Duodenal mucosa (tissue), 2 donors: Measurements from ENCODE around the gene MSTN.

Source experiments
- H3K27ac ChIP-seq: one replicate; pipeline ENCODE4 v1.7.0; 2013; ENCODE audit warnings: low read depth, low read length
- H3K27me3 ChIP-seq, 2 donors: one replicate each; pipeline ENCODE4 v1.7.0; 2013; ENCODE audit warnings: low read length in 2 of 2, control low read depth in 1 of 2; ENCODE audit not compliant: insufficient read depth in 2 of 2, control insufficient read depth in 1 of 2
- H3K36me3 ChIP-seq, 2 donors: one replicate each; pipeline ENCODE4 v1.7.0; 2013; ENCODE audit warnings: low read length in 2 of 2, control low read depth in 1 of 2; ENCODE audit not compliant: insufficient read depth in 2 of 2, control insufficient read depth in 1 of 2
- H3K4me1 ChIP-seq, 2 donors: one replicate each; pipeline ENCODE4 v1.7.0; 2013; ENCODE audit warnings: low read length in 2 of 2, control low read depth in 1 of 2; ENCODE audit not compliant: insufficient read depth in 2 of 2, control insufficient read depth in 1 of 2
- H3K4me3 ChIP-seq, 2 donors: one replicate each; pipeline ENCODE4 v1.7.0; 2013; ENCODE audit warnings: low read length in 2 of 2, low read depth in 1 of 2
- H3K9ac ChIP-seq, 2 donors: one replicate each; pipeline ENCODE4 v1.7.0; 2013; ENCODE audit warnings: low read length in 2 of 2, low read depth in 1 of 2
- H3K9me3 ChIP-seq, 2 donors: one replicate each; pipeline ENCODE4 v1.7.0; 2013; ENCODE audit warnings: low read length in 2 of 2, control low read depth in 1 of 2; ENCODE audit not compliant: control insufficient read depth in 1 of 2

Gene MSTN

DNA sequence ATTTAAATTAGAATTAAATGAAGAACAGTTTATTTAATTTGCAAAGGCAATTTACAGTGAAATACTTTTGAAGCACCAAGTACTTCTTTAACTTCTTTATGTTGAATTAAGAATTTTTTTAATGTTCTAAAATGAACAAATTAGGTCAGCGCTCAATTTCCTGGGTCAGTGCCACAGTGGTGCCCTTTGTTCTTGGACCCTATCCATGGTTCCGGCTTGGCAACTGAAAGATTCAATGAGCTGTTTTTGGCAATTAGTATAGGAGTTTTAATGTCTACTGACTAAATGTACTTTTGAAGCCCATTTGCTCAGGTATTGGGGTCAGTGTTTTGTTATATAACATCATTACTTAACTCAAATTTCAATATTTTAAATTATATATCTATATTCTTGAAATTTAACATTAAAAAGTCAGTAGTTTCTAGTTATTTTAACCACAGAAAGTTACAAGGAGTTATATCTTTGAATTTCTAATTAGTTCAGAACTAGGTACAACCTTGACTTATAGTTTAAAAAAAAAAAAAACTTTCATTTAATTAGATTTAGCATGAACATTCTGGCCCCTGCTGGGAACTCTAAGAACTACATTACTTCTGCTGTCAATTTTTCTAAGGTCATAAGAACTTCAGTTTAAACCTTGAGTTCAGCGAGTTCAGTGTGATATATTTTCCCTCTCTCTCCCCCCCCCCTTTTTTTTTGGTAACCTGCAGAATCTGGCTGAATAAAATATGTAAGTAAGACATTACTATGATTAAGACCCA, 7.6 kb upstream of the MSTN start:
- Histone ChIP-seq H3K4me1 (no peaks in the 10 kb centered on the region), H3K27me3 (no peaks in the 10 kb centered on the region), H3K4me3 (no peak overlapping the region), H3K9me3 (no peaks in the 10 kb centered on the region), H3K27ac (no peak overlapping the region), H3K9ac (no peak overlapping the region), H3K36me3 (no peaks in the 10 kb centered on the region)

DNA sequence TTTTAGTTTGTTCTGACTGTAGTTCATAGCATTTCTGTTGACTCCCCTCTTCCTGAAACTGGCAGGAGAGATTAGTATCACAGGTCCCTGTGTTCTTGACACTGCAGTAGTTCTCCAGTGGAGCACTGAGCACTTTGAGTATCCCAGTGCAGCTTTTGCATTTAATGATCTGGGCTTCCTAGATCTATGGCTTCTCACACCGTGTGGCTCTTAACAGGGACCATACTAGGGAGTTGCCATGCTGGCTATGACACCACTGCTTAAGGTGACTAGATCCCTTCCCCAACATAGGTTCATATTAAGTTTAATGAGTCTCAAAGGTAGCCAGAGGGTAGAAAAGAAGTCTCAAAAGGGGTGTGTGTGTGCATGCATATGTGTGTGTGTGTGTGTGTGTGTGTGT, 6.2 kb upstream of the MSTN start:
- no peak overlapping the region for H3K4me3 ChIP-seq
- no peak overlapping the region for H3K9ac ChIP-seq
- H3K36me3 ChIP-seq, result no peaks in the 10 kb centered on the region
- no peak overlapping the region for H3K27ac ChIP-seq
- H3K27me3 ChIP-seq, result no peaks in the 10 kb centered on the region
- H3K4me1 ChIP-seq, result no peaks in the 10 kb centered on the region
- no peaks in the 10 kb centered on the region for H3K9me3 ChIP-seq

DNA sequence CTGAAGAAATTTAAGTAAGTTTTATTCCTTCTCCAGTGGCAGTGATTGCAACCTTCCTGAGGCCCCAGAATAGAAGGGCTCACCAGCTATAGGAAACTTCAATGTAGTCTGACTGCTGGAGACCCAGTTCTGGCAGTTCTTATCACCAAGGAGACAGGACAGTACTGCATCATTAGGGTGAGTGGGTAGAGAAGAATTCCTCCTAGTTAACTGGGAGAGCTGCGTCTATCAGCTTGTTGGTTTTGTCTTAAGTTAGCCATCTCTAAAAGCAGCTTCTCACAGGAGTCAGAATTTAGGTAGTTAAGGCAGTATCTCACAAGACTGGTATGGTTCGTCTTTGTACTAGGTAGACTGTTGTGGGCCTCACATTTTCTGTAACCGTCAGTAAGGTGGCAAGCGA, 3.3 kb upstream of the MSTN start:
- Histone ChIP-seq H3K9ac (no peak overlapping the region), H3K36me3 (no peaks in the 10 kb centered on the region), H3K27ac (no peak overlapping the region), H3K27me3 (no peaks in the 10 kb centered on the region), H3K9me3 (no peaks in the 10 kb centered on the region), H3K4me1 (no peaks in the 10 kb centered on the region), H3K4me3 (no peak overlapping the region)

DNA sequence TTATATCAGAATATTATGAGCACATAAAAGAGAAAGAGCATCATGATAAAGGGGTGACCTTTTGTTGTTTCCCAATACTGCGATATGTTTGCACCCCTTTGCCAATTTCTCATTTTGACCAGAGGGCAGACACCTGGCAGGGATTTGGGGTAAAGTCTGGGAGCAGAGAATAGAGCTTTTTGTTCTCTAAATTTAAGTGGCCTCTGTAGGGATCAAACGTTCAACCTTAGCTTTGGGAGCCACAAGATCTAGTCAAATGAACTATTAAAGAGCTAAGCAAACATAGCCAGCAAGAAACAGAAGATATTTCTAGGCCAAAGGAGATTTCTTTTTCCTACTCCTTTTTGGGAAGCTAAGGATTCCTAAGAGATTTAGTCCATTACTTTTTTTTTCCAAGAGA, 1.1 kb upstream of the MSTN start:
- Histone ChIP-seq H3K27ac (no peak overlapping the region), H3K4me1 (no peaks in the 10 kb centered on the region)

DNA sequence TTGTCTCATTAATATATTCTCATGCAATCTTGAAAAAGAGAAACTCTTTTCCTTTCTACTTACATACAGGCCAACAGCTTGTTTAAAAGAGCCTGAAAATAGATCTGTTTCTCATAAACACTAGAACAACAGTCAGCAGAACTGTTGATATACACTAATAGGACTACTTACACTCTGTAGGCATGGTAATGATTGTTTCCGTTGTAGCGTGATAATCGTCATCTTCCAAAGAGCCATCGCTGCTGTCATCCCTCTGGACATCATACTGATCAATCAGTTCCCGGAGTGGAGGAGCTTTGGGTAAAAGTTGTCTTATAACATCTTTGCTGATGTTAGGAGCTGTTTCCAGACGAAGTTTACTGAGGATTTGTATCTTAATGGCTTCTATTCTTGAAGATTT, 476 bp downstream of the MSTN start:
- Histone ChIP-seq H3K27me3 (no peaks in the 10 kb centered on the region), H3K9ac (no peak overlapping the region), H3K4me1 (no peaks in the 10 kb centered on the region), H3K36me3 (no peaks in the 10 kb centered on the region), H3K4me3 (peak overlapping the region in 1 of 2 donors; percentile 21), H3K27ac (no peak overlapping the region), H3K9me3 (no peaks in the 10 kb centered on the region)

More for the DNA sequence above, 1.1 kb upstream of the MSTN start:
- H3K9ac ChIP-seq, result no peak overlapping the region
- no peak overlapping the region for H3K4me3 ChIP-seq
- no peaks in the 10 kb centered on the region for H3K27me3 ChIP-seq
- H3K9me3 ChIP-seq, result no peaks in the 10 kb centered on the region
- no peaks in the 10 kb centered on the region for H3K36me3 ChIP-seq

DNA sequence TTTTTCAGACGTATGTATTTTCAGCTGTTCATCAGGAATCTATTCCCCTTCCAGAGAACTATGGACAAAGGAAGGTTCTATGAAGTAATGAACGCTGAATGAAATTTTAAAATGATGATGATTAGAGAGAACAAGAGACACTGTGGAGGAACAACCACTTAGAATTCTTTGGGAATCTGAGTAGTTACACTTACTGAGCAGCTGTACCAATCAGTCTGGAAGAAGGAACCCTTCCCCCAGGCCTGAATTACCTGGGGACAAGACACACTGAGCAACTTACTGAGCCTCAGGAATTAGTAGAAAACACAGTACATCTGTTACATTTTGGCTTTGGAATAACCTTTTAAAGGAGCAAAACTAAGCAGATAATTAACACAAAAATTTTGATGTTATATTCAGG, 1.9 kb downstream of the MSTN start:
- H3K4me1 ChIP-seq, result no peaks in the 10 kb centered on the region
- no peaks in the 10 kb centered on the region for H3K36me3 ChIP-seq
- no peak overlapping the region for H3K9ac ChIP-seq
- no peaks in the 10 kb centered on the region for H3K9me3 ChIP-seq
- H3K4me3 ChIP-seq, result no peak overlapping the region
- H3K27ac ChIP-seq, result no peak overlapping the region
- no peaks in the 10 kb centered on the region for H3K27me3 ChIP-seq

DNA sequence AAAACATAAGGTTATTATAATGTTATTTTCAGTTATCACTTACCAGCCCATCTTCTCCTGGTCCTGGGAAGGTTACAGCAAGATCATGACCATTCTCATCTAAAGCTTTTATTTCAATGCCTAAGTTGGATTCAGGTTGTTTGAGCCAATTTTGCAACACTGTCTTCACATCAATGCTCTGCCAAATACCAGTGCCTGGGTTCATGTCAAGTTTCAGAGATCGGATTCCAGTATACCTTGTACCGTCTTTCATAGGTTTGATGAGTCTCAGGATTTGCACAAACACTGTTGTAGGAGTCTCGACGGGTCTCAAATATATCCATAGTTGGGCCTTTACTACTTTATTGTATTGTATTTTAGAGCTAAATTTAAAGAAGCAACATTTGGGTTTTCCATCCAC, 2.5 kb downstream of the MSTN start:
- H3K4me3 ChIP-seq, result no peak overlapping the region
- no peaks in the 10 kb centered on the region for H3K4me1 ChIP-seq
- H3K9me3 ChIP-seq, result no peaks in the 10 kb centered on the region
- no peak overlapping the region for H3K9ac ChIP-seq
- no peaks in the 10 kb centered on the region for H3K36me3 ChIP-seq
- H3K27me3 ChIP-seq, result no peaks in the 10 kb centered on the region
- no peak overlapping the region for H3K27ac ChIP-seq

DNA sequence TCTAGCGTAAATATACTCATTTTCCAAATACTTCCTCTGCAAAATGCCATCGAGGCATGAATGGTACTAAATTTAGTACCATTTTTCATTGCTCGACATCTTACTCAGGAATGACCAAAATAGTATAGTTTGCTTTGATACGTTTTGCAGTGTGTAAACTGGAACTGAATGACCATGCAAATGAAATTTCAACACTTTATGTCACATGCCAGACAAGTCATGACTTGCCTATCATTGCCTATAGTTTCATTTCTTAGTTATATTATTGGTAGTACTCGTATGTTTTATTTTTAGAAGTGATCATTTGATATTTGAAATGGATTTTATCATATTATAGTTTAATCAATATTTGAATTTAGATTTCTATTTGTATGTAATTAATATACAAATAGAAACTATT, 9.1 kb downstream of the MSTN start:
- H3K36me3 ChIP-seq, result no peaks in the 10 kb centered on the region
- no peak overlapping the region for H3K9ac ChIP-seq
- no peak overlapping the region for H3K4me3 ChIP-seq
- H3K27me3 ChIP-seq, result no peaks in the 10 kb centered on the region
- H3K9me3 ChIP-seq, result no peaks in the 10 kb centered on the region
- H3K27ac ChIP-seq, result no peak overlapping the region
- no peaks in the 10 kb centered on the region for H3K4me1 ChIP-seq

DNA sequence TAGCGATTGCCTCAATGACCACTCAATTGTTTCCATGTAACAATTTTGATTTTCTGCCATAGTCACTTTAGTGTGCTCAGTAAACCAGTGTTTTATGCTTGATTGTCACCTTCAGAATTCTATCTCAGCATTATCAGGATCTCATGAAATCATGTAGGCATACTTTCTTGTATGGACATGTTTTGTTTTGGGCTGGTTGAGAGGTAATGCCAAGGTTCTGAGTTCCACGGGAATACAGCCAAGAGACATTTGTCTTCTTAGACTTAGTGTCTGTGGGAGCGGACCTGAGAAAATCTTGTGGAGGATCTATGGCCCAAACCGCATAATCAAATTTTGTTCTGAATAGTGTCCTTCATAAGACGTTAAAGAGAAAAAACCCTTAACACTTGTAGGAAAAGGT, 10.2 kb downstream of the MSTN start:
- Histone ChIP-seq H3K4me3 (no peak overlapping the region), H3K9ac (no peak overlapping the region), H3K9me3 (no peaks in the 10 kb centered on the region), H3K27ac (no peak overlapping the region), H3K27me3 (no peaks in the 10 kb centered on the region), H3K4me1 (no peaks in the 10 kb centered on the region), H3K36me3 (no peaks in the 10 kb centered on the region)

DNA sequence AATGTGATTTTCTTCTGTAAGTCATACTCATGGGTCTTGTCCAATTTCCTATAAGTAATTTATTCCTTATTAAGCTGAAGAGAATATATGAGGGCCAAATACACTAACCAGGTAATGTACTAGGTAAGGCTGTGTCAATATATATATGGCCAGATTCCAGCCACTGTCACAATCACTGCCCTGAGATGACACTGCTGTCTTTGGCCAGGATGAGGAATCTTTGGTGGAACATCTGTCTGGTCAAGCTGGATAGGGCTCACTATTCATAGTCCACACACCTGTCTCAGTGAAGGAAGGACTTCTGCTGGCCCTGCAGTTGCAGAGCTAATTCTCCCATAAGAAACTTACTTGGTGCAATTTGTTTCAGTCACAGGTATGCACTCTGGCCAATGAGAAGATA, 11.3 kb downstream of the MSTN start:
- Histone ChIP-seq H3K27ac (no peak overlapping the region), H3K4me3 (no peak overlapping the region)

DNA sequence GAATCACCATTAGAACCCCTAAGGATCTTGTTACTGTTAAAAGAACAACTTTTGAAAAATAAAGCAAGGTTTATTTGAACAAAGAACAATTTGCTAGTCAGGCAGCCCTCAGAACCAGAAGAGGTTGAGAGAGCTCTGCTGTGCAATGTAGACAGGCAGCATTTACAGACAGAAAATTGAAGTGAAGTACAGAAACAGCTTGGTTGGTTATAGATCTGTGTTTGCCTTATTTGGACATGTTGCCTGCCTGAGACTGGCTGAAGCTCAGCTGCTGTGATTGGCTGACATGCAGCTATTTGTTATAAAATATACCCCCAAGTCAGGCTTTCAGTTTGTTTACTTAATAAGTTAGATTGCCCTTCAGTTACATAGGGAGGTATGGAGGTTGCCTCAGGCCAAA, 12.5 kb downstream of the MSTN start:
- Histone ChIP-seq H3K9ac (no peak overlapping the region), H3K36me3 (no peaks in the 10 kb centered on the region)

More for the DNA sequence above, 11.3 kb downstream of the MSTN start:
- Histone ChIP-seq H3K9me3 (no peaks in the 10 kb centered on the region), H3K9ac (no peak overlapping the region), H3K27me3 (no peaks in the 10 kb centered on the region), H3K36me3 (no peaks in the 10 kb centered on the region), H3K4me1 (no peaks in the 10 kb centered on the region)

More for the DNA sequence above, 12.5 kb downstream of the MSTN start:
- H3K4me1 ChIP-seq, result no peaks in the 10 kb centered on the region
- H3K27ac ChIP-seq, result no peak overlapping the region
- H3K27me3 ChIP-seq, result no peaks in the 10 kb centered on the region
- H3K9me3 ChIP-seq, result no peaks in the 10 kb centered on the region
- no peak overlapping the region for H3K4me3 ChIP-seq
